Fibroblast of skin of right biceps (primary cell): Measurements from ENCODE around the gene CD9.
A peak's percentile ranks its signal among the peaks of the same experiment; 100 is the strongest.

Experiments used
- DNase-seq: peaks from one replicate; pipeline ENCODE4 v3.0.0-alpha.2; 2013

CD9 gene

DNA sequence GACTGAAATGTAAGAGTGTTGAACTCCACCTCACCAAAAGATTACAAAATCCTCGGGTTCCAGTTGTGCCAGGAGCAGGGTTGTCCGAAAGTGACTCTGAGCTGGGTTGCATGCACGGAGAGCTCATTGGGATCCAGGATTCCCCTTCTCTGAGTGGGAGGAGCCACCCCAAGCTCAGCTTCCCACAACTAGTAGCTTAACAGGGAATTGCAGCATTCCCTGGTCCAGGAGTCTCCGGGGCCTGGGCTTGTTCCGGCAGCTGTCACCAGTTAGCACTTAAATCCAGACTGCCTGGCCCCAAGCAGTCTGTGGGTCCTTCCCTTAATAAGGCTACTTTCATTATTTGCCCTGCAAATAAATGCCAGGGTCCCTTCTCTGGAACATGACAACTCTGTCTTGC lies 50.1 kb downstream of the CD9 start:
- no peak for DNase-seq

DNA sequence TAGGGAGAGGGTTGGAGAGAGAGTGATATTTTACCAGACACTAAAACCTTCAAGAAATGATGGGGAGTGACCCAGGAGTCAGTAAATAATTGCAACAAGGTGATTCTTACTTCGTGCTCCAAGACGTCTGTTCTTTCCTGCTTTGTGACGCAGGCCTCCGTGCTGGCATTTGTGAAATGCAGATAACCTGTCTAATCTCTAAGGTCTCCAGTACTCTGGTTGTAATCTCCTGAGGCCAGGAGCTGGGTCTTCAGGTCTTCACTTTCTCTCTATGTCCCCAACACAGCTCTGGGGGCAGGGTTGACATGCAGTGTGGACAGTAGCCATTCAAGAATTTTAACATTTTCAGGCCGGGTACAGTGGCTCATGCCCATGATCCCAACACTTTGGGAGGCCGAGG lies 53.1 kb downstream of the CD9 start:
- DNase-seq: no peak

DNA sequence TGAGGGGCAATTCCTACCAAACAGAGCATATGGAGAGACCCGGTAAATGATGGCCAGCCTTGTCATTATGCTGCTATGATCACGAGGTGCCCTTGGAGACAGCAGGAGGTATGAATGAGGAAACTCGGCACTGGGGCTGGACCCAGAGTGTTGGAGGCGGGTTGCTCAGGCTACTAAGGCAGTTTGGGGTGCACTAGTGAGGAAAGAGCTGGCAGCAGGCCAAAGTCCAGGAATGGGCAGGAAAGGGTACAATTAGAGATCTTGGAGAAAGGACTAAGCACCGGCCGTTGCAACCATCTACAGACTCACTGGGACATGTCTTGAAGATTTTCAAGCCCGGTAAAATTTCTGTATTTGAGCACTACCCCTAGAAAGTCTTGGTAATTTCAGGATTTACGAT lies 54.3 kb downstream of the CD9 start:
- no peak for DNase-seq

- no peak for DNase-seq
Measured at GRCh38 chr12:6257007-6257406, 56.8 kb downstream of the CD9 start.

DNA sequence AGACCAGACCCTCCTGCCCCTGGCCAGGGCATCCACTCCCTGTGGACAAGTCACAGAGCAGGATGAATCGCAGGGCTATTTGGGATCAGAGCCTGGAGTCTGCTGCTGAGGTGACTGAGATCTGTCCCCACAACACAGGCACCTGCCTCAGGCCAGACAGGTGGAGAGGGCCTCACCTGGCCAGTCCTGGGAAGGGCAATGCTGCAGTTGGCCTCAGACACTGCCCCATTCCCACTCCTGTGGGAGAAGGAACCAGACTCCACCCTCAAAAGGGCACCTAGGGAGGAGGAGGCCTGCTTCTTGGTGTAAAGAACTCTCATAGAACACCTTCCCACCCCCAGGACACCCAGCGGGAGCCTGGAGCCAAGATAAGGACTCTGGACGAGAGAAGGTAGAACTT lies 62.0 kb downstream of the CD9 start:
- no peak for DNase-seq

DNA sequence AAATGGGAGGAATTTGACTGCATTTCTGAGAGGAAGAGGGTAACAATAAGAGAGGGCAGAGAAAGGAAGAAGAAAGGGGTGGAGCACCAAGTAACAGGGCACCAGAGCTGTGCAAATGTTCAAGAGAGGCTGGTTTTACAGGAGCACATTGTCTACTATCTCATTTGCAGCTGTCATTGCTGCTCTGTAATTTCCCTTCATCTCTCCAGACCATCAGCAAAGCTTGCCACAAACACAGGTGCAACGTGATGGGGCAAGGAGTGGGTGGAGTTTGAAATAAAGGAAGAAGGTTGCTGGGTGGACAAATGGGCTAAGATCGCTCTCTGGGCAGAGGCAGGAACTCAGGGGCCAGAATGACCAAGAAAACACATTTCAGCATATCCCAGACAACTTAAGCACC lies 62.4 kb downstream of the CD9 start:
- DNase-seq: no peak

GRCh38 chr12:6263931-6264330 lies 63.7 kb downstream of the CD9 start:
- no peak for DNase-seq

GRCh38 chr12:6264402-6265037 lies 64.3 kb downstream of the CD9 start:
- DNase-seq: no peak

- DNase-seq: no peak
Measured at GRCh38 chr12:6265038-6265405, 64.8 kb downstream of the CD9 start.

GRCh38 chr12:6266541-6266966 lies 66.4 kb downstream of the CD9 start:
- DNase-seq: no peak

DNA sequence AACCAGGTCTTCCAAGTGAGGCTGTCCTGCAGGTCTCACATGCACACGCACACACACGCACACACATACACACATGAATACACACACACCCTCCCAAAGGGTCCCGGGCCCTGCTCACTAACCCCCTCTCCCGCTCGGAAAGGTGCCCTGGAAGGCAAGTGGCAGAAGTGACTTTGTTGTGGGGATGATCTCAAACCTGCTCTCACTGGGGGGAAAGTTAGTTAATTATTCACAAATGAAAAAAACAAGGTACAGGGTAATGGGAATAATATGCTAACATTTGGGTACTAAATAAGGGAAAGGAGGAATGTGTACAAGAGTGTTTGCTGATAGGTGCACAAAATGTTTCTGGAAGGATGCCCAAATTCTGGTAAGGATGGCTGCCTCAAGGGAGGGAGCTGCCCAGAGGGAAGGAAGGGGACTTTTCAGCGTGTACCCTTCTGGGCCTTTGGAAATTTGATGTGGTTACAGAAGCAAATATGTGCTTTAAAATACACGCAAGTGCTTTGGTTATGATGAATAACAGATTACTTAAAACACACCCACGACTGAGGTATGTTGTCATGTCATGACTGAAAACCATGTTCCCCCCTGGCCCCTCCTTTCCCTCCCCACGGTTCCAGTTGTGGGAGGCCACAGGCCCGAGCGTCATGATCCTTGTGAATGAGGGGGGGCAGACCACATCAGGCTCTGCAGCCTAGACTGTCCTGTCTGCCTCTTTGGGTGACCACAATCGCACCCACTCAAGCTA lies 66.9 kb downstream of the CD9 start:
- peak; percentile 53 for DNase-seq

DNA sequence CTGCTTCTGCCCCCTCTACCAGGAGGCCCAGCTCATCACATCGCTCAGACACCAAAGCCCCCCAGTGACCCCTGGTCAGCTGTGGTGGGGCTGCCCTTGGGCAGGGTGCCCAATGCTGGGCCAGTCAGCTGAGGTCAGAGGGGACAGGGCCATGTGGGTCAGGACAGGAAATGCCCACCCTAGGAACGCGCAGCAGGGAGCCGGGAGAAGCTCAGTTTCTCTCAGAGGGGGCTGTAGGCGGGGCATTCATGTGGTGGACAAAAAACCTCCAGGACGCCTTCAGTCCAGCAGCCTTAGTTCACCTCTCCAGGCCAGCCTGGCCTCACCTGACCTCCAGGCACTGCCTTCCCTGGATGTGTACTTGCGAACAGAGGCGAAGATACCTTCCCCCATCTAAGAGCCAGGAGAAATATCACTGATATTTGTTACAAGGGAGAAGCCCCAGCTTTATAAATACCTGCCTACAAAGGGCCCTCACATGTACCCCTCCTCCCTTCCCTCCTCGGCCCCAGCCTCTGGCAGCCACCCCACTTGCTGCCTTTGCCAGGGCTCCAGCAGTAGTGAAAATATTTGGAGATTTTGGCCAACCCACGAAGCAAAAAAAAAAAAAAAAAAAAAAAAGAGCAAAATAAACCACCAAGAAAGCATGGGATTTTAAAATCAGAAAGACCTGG lies 68.4 kb downstream of the CD9 start:
- no peak for DNase-seq

GRCh38 chr12:6269986-6270385 lies 69.8 kb downstream of the CD9 start:
- DNase-seq: no peak

- no peak for DNase-seq
Measured at GRCh38 chr12:6271281-6271680, 71.1 kb downstream of the CD9 start.

GRCh38 chr12:6272300-6273204 lies 72.4 kb downstream of the CD9 start:
- no peak for DNase-seq

DNA sequence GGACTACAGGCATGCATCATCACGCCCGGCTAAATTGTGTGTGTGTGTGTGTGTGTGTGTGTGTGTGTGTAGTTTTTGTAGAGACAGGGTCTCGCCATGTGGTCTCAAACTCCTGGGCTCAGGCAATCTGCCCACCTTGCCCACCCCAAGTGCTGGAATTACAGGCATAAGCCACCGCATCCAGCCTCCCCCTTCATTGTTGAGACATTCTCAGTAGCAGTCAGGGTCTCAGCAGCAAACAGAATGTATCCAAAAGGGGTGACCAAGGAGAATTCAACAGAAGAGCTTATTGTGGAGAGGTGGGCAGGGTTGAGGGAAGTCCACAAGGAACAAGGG lies 73.0 kb downstream of the CD9 start:
- DNase-seq: no peak

DNA sequence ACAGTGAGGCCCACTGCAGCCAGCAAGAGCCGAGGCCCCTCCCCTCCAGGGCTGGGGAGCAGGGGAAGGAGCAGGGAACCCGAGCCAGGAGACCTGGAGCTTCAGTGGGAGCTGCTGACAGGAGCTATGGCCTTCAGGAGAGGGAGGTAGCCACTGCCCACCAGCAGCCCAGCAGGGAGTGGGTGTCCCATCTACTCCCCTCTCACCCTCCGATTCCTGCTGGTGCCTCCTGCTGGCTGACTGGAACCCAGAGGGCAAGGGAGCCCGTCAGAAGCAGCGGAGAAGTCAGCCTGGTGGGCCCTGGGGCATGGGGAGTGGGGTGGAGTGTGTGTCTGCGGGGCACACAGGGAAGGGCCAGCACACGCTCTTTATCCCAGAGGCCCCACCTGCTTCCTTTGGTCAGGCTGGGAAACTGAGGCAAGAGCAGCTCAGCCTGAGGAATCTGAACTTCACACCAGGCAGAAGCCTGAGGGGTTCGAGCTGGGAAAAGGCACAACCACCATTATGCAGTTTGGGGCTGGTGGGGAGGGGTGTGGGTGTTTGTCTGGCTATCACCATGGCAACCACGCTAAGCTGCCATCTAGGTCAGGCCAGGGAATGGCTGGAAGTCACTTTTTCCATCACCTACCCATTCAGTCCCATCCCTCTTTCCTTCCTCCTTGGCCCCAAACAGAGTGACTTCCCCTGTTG lies 73.5 kb downstream of the CD9 start:
- DNase-seq: no peak

DNA sequence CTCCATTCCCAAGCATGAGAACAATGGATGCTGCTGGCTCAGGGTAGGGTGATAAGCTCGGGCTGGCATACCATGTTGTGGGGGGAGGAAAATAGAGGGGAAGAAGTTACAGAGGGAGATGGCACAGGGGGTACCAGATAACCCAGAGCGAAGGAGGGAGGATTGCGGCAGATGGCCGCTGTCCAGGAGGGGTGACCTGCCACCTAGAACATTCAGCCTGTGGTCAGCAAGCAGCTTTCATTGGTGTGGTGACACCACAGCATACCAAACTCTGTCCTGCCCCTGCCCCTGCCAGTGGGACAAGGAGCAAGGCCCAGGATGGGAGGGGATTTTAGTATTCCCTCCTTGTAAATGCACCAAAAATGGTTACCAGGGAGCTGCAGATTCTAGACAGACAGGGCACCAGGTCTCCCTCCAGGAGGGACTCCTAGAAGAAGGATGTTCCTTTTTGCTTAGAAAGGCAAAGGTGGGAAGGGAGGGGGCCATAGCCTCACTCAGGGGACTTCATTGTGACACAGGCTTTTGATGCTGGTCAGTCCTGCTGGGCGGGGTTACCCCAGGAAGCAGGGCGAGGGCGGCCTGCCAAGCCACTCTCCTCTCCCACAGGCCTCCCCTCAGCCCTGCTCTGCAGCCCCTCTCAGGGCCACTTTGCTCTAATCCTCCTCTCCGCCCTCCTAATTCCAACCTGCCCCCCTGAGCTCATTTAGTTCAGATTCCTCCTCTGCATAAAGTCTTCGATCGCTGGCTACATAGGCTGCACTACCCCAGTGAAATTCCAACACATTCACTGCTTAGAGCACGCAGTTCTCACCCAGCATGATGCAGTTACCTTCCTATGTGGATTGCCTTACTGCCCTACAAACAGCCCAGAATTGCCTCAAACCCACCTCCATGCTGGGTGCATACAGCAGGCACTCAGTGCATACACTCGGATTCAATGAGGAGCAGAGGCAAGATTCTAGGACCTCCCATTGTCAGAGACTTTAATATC lies 74.3 kb downstream of the CD9 start:
- no peak for DNase-seq

DNA sequence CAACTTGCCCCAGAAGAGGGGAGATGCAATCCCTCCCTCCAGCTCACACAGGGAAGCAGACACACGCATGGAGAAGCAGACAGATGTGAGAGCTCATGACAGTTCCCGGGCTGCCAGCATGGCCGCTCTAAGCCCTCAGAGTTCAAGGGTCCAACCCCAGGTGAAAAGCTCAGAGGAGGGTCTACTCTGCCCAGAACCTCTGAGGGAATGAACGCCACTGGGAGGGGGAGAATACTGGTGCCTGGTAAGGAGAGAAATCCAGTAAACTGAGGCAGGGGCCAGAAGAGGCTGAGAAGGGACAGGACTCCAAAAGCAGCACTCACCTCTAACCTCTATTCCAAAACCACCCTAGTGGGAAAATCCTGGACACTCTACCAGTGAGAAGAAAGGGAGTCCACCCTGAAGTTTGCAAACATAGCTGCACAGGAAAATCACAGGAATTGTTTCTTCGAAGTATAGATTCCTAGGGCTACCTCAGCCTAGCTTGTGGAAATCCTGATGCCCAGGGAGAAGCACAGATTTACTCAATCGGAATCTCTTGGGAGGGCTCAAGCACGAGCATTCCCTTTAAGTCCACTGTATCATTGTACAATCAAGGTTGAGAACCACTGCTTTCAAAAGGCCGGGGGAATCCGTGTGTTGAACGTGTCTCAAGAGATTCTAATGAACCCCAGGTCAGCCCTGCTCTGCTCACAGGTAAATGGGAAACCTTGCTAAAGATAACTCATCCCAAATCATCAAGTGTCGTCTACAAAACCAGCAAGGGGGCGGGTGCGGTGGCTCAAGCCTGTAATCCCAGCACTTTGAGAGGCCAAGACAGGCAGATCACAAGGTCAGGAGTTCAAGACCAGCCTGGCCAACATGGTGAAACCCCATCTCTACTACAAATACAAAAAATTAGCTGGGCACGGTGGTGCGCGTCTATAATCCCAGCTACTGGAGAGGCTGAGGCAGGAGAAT lies 76.0 kb downstream of the CD9 start:
- no peak for DNase-seq

- DNase-seq: no peak
Measured at GRCh38 chr12:6276956-6277620, 76.9 kb downstream of the CD9 start.
